A673 (cell line): ENCODE results near the gene SPACA5. TPM values are rescaled to one million over a fixed set of nuclear protein-coding genes. Genes with fewer than 3 reads are reported as not detected.
"Not testable (repeated sequence)": the region's sequence is repeated elsewhere in the genome, so short reads cannot be mapped to it uniquely, and the experiment has no call there.

Experiments used
- BruUV-seq: library from RNA; stranded (reverse); fragments of 400-500 nt; replicated peaks from 2 replicates; lab custom pipeline; 2021; lab: Mats Ljungman, UMichigan
- CTCF ChIA-PET: fragments of 300-600 bp; sonication (Branson Sonifier 250); formaldehyde crosslinking; loops from one replicate; lab custom pipeline; 2022; ENCODE audit warnings: antibody characterized with exemption; lab: Charles Lee
- POLR2A ChIA-PET: fragments of 300-600 bp; sonication (Branson Sonifier 250); formaldehyde crosslinking; loops from one replicate; lab custom pipeline; 2022; ENCODE audit warnings: antibody characterized with exemption; ENCODE audit not compliant: low non-redundant PET; lab: Charles Lee
- DNase-seq: peaks from one replicate; pipeline ENCODE4 v3.0.0-alpha.2; 2015; ENCODE audit warnings: low spot score
- H3K27ac ChIP-seq: fragments of 200-600 bp; sonication (generic); 2 replicates; pipeline ENCODE4 v1.5.1; 2016; ENCODE audit warnings: mixed run types, low read depth, mild to moderate bottlenecking, mixed read lengths, antibody characterized with exemption, low read length; ENCODE audit not compliant: poor library complexity, severe bottlenecking
- H3K27me3 ChIP-seq: fragments of 200-600 bp; sonication (generic); replicated peaks from 2 replicates; pipeline ENCODE4 v1.6.1; 2017; ENCODE audit warnings: mixed run types, low read depth, mild to moderate bottlenecking, mixed read lengths, antibody characterized with exemption, low read length; ENCODE audit not compliant: insufficient read depth, poor library complexity
- H3K36me3 ChIP-seq: fragments of 200-600 bp; sonication (generic); 2 replicates; pipeline ENCODE4 v1.6.1; 2016; ENCODE audit warnings: mixed run types, mild to moderate bottlenecking, mixed read lengths, antibody characterized with exemption, low read length; ENCODE audit not compliant: insufficient read depth, poor library complexity, severe bottlenecking
- H3K4me1 ChIP-seq: fragments of 200-600 bp; sonication (generic); 2 replicates; pipeline ENCODE4 v1.6.1; 2017; ENCODE audit warnings: mixed run types, mild to moderate bottlenecking, mixed read lengths, antibody characterized with exemption, low read length; ENCODE audit not compliant: insufficient read depth, poor library complexity, severe bottlenecking
- H3K4me3 ChIP-seq: fragments of 200-600 bp; sonication (generic); 2 replicates; pipeline ENCODE4 v1.5.1; 2016; ENCODE audit warnings: low read depth, mixed run types, mild to moderate bottlenecking, mixed read lengths, low read length; ENCODE audit not compliant: poor library complexity, severe bottlenecking
- H3K9me3 ChIP-seq: fragments of 200-600 bp; sonication (generic); 2 replicates; pipeline ENCODE4 v1.6.1; 2016; ENCODE audit warnings: mixed run types, low read depth, mild to moderate bottlenecking, mixed read lengths, antibody characterized with exemption, low read length; ENCODE audit not compliant: poor library complexity, severe bottlenecking
- CTCF ChIP-seq: fragments of 300-800, 200-600 bp; sonication (generic); conservative IDR thresholded peaks from 2 replicates; pipeline ENCODE4 v1.5.1; 2017; ENCODE audit warnings: low read depth, mild to moderate bottlenecking, antibody characterized with exemption, low read length, moderate library complexity, mixed read lengths
- EZH2 ChIP-seq: fragments of 200-600 bp; sonication (generic); IDR thresholded peaks from 2 replicates; pipeline ENCODE4 v1.6.1; 2017; ENCODE audit warnings: borderline replicate concordance, low read depth, mild to moderate bottlenecking, mixed read lengths, antibody characterized with exemption, low read length; ENCODE audit not compliant: poor library complexity, severe bottlenecking
- intact Hi-C: fragments of 100-400 bp; cut with micrococcal nuclease; formaldehyde crosslinking; loops from one replicate; pipeline ENCODE4 v1.10.0; 2022; ENCODE audit not compliant: unreplicated experiment
- total RNA-seq: library from RNA; stranded (reverse); gene quantifications from 2 replicates; pipeline ENCODE4 v1.2.3, GENCODE V29; 2021

Gene SPACA5
- total RNA-seq, 1 experiment from 2014 or later, result not detected

- Histone ChIP-seq H3K36me3 (no peaks in the 10 kb centered on the region), H3K9me3 (no peaks in the 10 kb centered on the region), H3K27ac (no peak overlapping the region), H3K4me1 (no peaks in the 10 kb centered on the region), H3K4me3 (no peak overlapping the region), H3K27me3 (no peaks in the 10 kb centered on the region)
- intact Hi-C loops, result loop anchor here (5.0 to 10.0 kb wide), 3 partner anchors 271 to 833 kb away; partner anchors contain the start of genes ARAF and UBA1
- BruUV-seq, result no TSS peak
- POLR2A ChIA-PET, result no interaction called here
- peak; percentile 70 for DNase-seq
- CTCF ChIA-PET, result no interaction called here
- TF ChIP-seq EZH2 (no peak), CTCF (peak; percentile 73)
These were observed 18.8 kb downstream of the SPACA5 start for GRCh38 chrX:48025561-48025960.

DNA sequence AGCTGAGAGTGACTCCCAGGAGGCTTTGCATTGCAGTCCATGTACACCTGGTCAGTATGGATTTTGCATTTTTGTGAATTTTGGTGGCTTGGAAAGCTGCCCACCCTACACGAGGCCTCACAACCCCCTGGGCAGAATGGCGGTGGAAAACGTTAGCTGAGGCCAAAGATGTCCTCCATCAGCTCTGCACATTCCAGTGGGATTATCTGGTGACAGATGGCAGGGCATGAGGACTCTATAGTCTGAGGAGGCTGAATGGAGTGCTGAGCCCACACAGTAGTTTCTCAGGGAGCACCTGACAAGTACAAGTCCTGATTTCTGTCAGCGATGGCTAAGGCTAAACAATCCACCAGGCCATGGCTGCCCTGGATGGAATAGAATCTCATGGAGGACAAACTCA is 20.8 kb downstream of the SPACA5 start:
- DNase-seq, POLR2A ChIA-PET, H3K27me3 ChIP-seq, H3K36me3 ChIP-seq, H3K9me3 ChIP-seq, H3K4me3 ChIP-seq, H3K4me1 ChIP-seq, CTCF ChIA-PET, H3K27ac ChIP-seq, BruUV-seq: not testable (repeated sequence)
- intact Hi-C loops, result loop anchor here (2.0 to 10.0 kb wide), 4 partner anchors 273 to 835 kb away; partner anchors contain the start of genes ARAF and UBA1

GRCh38 chrX:48028091-48028490 is 21.3 kb downstream of the SPACA5 start:
- Histone ChIP-seq H3K4me1 (no peaks in the 10 kb centered on the region), H3K4me3 (no peak overlapping the region), H3K27ac (no peak overlapping the region), H3K9me3 (no peaks in the 10 kb centered on the region), H3K36me3 (no peaks in the 10 kb centered on the region), H3K27me3 (no peaks in the 10 kb centered on the region)
- TF ChIP-seq CTCF (no peak), EZH2 (no peak)
- ChIA-PET CTCF (no interaction called here), POLR2A (no interaction called here)
- intact Hi-C loops, result loop anchor here (5.0 to 10.0 kb wide), 3 partner anchors 273 to 836 kb away; partner anchors contain the start of genes ARAF and UBA1
- DNase-seq, result no peak
- BruUV-seq, result no TSS peak

- intact Hi-C loops, result no loop called here
- BruUV-seq, result no TSS peak
- H3K4me1 ChIP-seq, result no peaks in the 10 kb centered on the region
- H3K4me3 ChIP-seq, result no peak overlapping the region
- no peak for DNase-seq
- TF ChIP-seq EZH2, result no peak
- no peak for TF ChIP-seq CTCF
- ChIA-PET POLR2A (no interaction called here), CTCF (interaction anchor here (0.6 kb wide), 1 partner anchor 28 kb away, joined by 3 read pairs; no protein-coding TSS in a partner anchor)
- no peaks in the 10 kb centered on the region for H3K9me3 ChIP-seq
- no peak overlapping the region for H3K27ac ChIP-seq
- H3K27me3 ChIP-seq, result no peaks in the 10 kb centered on the region
- H3K36me3 ChIP-seq, result no peaks in the 10 kb centered on the region
These were observed 23.4 kb downstream of the SPACA5 start for GRCh38 chrX:48030237-48030636.

DNA sequence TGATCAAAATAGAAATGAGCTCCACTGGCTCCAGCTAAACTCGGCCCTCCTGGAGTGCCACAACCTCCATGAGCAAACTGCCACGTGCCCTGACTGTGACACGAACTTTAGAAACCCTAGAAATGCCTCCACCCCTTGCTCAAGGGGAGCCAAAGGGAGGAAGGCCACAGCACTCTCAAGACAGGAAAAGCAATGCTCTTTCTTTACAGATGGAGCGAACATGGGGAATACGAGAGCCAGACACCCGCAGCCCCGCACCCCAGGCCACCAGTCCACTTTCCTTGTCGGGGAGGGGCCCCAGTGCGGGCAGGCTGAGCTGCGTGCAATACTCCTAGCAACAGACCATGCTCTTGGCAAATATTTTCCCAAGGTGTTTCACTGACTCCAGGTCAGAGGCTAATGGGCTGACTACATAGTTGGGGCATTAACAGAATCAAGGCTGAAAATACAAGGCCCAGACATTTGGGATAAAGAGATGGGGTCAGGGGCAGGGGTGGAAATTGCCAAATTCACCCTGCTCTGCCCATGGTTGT is 23.9 kb downstream of the SPACA5 start:
- H3K27me3 ChIP-seq, H3K4me1 ChIP-seq, H3K4me3 ChIP-seq, H3K9me3 ChIP-seq, POLR2A ChIA-PET, intact Hi-C loops, H3K36me3 ChIP-seq, BruUV-seq, H3K27ac ChIP-seq, DNase-seq: not testable (repeated sequence)
- CTCF ChIA-PET, result interaction anchor here (0.6 kb wide), 1 partner anchor 29 kb away, joined by 3 read pairs; no protein-coding TSS in a partner anchor
